Mucosa of descending colon (tissue), 3 donors: ENCODE measurements around the gene FBRSL1. TPM values are rescaled to one million over a fixed set of nuclear protein-coding genes. Genes with fewer than 3 reads are reported as not detected.

ENCODE experiments used
- ATAC-seq: fragments of 200-7000 bp; cut with Tn5 transposase; one replicate; pipeline ENCODE4 v1.9.1; 2020; ENCODE audit warnings: mild to moderate bottlenecking, moderate library complexity
- DNase-seq, 3 donors: peaks; one replicate each; pipeline ENCODE4 v3.0.0-alpha.2; 2020
- H3K36me3 ChIP-seq: fragments of 200-600 bp; one replicate; pipeline ENCODE4 v1.8.0; 2021; ENCODE audit warnings: low read depth, mild to moderate bottlenecking
- H3K4me1 ChIP-seq: fragments of 200-600 bp; one replicate; pipeline ENCODE4 v1.8.0; 2021; ENCODE audit warnings: low read depth, mild to moderate bottlenecking
- H3K4me3 ChIP-seq: fragments of 200-600 bp; one replicate; pipeline ENCODE4 v1.8.0; 2021; ENCODE audit warnings: mild to moderate bottlenecking
- H3K9me3 ChIP-seq: fragments of 200-600 bp; one replicate; pipeline ENCODE4 v1.8.0; 2021; ENCODE audit warnings: mild to moderate bottlenecking
- intact Hi-C, 2 donors: fragments of 100-400 bp; cut with DNase I in 1 of 2; cut with micrococcal nuclease in 1 of 2; formaldehyde crosslinking; loops; one replicate each; pipeline versions ENCODE4 v1.11.0 to v1.11.1; 2022; cut with DNase I, micrococcal nuclease
- total RNA-seq, 3 donors: library from RNA; stranded (reverse); fragmentation: NEBNext Ultra II Directional in 2 of 3; extraction: Animal tissue kit (Norgen Biotek cat#: 25700) in 2 of 3; gene quantifications; one replicate each; pipeline versions ENCODE4 v1.2.1 to v1.2.4, GENCODE V29; 2021 to 2023
- TF ChIP-seq, protein P1 (sequence below): fragments of 200-600 bp; IDR thresholded peaks from one replicate; pipeline ENCODE4 v1.8.0; 2022; ENCODE audit warnings: antibody characterized with exemption, mild to moderate bottlenecking
- donor health status: DM: no; HTN: no; CAD: no; lungs with moderate emphysema.
- donor health status: DM: no; HTN: no; CAD: no.
- donor health status: DM: no; HTN: yes; CAD: no.

Gene FBRSL1
- total RNA-seq, 3 donors from 2014 or later = 54.7 to 68.5 (median 55.6) TPM

- ATAC-seq (no peak), DNase-seq (no peak)
- Histone ChIP-seq H3K9me3 (no peaks in the 10 kb centered on the region), H3K36me3 (no peaks in the 10 kb centered on the region), H3K4me3 (no peak overlapping the region), H3K4me1 (no peaks in the 10 kb centered on the region)
- TF ChIP-seq, protein P1, sequence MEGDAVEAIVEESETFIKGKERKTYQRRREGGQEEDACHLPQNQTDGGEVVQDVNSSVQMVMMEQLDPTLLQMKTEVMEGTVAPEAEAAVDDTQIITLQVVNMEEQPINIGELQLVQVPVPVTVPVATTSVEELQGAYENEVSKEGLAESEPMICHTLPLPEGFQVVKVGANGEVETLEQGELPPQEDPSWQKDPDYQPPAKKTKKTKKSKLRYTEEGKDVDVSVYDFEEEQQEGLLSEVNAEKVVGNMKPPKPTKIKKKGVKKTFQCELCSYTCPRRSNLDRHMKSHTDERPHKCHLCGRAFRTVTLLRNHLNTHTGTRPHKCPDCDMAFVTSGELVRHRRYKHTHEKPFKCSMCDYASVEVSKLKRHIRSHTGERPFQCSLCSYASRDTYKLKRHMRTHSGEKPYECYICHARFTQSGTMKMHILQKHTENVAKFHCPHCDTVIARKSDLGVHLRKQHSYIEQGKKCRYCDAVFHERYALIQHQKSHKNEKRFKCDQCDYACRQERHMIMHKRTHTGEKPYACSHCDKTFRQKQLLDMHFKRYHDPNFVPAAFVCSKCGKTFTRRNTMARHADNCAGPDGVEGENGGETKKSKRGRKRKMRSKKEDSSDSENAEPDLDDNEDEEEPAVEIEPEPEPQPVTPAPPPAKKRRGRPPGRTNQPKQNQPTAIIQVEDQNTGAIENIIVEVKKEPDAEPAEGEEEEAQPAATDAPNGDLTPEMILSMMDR = no peak
- intact Hi-C loops = no loop called here
These were observed 10.7 kb upstream of the FBRSL1 start for GRCh38 chr12:132479291-132479690.

DNA sequence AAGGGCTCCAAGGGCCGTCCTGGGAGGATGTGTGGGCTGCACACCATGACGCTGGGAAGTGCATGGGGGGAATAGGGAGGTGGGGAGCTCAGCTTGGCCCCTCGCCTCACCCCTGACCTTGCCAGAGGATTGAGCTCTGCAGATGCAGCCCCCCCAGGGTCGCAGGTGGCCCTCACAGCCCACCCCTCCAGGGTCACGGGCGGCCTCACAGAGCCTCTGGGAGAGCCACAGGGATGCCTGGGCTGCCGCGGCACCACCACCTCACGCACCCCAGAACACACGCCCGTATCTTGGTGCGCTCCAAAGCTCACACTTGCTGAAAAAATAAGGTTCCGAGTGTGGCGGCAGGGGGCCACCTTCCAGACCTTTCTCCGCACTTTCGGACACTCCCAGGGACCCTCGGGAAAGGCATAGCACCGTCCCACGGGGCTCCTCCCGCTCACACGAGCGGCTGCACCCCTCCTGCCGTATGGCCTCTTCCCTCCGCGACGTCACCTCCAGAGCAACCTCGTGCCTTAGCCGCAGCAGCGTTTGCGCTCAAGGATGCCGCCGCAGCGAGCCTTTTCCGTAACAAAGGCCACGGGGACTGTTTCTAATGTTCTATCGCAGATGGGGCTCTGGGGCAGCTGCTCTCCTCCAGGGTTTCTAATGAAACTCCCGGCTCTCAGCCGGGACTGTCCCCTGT, 9.9 kb upstream of the FBRSL1 start:
- no peak overlapping the region for H3K4me3 ChIP-seq
- no peaks in the 10 kb centered on the region for H3K4me1 ChIP-seq
- intact Hi-C loops = no loop called here
- no peak for DNase-seq
- ATAC-seq = no peak
- no peaks in the 10 kb centered on the region for H3K9me3 ChIP-seq
- no peaks in the 10 kb centered on the region for H3K36me3 ChIP-seq
- TF ChIP-seq, protein P1 = no peak

DNA sequence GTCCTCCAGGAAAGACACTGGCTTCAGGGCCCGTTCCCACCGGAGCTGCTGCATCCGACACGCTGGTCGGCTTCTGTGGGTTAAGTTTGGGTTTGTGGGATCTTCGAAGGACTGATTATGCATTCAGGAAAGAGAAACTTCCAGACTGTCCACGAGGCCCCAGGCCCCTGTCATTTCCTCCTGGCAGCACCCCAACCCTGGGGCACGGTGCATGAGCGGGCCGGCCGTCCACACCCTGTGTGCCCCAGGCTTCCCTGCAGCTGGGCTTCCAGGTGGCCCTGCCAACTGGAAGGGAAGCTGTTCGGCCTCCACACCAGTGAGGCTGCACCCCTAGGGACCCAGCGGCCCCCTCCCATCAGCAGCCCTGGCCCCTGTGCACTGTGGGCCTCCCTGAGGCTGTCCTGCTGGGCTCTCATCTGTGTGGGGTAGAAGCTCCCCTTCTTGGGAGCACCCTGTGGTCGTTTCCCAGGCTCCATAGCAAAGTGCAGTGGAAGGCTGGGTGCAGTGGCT, 9.3 kb upstream of the FBRSL1 start:
- intact Hi-C loops = no loop called here
- no peak for DNase-seq
- Histone ChIP-seq H3K4me1 (no peaks in the 10 kb centered on the region), H3K9me3 (no peaks in the 10 kb centered on the region), H3K4me3 (no peak overlapping the region), H3K36me3 (no peaks in the 10 kb centered on the region)
- TF ChIP-seq, protein P1 = no peak
- ATAC-seq = no peak

DNA sequence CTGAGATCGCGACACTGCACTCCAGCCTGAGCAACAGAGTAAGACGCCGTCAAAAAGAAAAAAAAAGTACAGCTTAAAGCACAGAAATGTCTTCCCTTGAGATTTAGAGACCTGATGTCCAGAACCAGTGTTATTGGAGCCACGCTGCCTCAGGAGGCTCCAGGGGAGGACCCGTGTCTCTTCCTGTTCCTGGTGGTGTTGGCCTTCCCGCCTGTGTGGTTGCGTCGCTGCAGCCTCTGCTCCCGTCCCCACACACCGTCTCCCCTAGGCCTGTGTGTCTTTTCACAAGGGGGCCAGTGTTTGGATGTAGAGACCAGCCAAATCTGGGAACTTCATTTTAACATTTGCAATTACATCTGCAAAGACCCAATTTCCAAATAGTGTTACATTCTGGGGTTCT, 8.6 kb upstream of the FBRSL1 start:
- no peak for ATAC-seq
- Histone ChIP-seq H3K36me3 (no peaks in the 10 kb centered on the region), H3K4me3 (no peak overlapping the region), H3K9me3 (no peaks in the 10 kb centered on the region), H3K4me1 (no peaks in the 10 kb centered on the region)
- TF ChIP-seq, protein P1 = no peak
- intact Hi-C loops = no loop called here
- no peak for DNase-seq

- DNase-seq = no peak
- ATAC-seq = peak; percentile 3
- Histone ChIP-seq H3K36me3 (no peaks in the 10 kb centered on the region), H3K4me3 (no peak overlapping the region), H3K4me1 (no peaks in the 10 kb centered on the region), H3K9me3 (no peaks in the 10 kb centered on the region)
- TF ChIP-seq, protein P1 = no peak
- intact Hi-C loops = no loop called here
These were observed 7.9 kb upstream of the FBRSL1 start for GRCh38 chr12:132481771-132482745.
